IMR-90 (cell line): ENCODE measurements around the gene FAM131B. TPM values are rescaled to one million over a fixed set of nuclear protein-coding genes. Genes with fewer than 3 reads are reported as not detected.

Experiments used
- ATAC-seq: fragments of 200-7000 bp; cut with Tn5 transposase; 2 replicates; pipeline ENCODE4 v1.9.1; 2020; ENCODE audit warnings: low read depth, mild to moderate bottlenecking, moderate library complexity
- BruUV-seq: library from RNA; stranded (reverse); fragments of 400-500 nt; replicated peaks from 2 replicates; lab custom pipeline; 2021; lab: Mats Ljungman, UMichigan
- CTCF ChIA-PET: fragments of 300-600 bp; formaldehyde crosslinking; extraction: SDS; loops from one replicate; lab custom pipeline; 2021; ENCODE audit warnings: antibody characterized with exemption; lab: Yijun Ruan, JAX
- POLR2A ChIA-PET: fragments of 300-600 bp; sonication (Branson Sonifier 250); formaldehyde crosslinking; loops from one replicate; lab custom pipeline; 2022; ENCODE audit warnings: antibody characterized with exemption; ENCODE audit not compliant: unreplicated experiment; lab: Charles Lee
- DNase-seq: peaks from one replicate; pipeline ENCODE4 v3.0.0; 2013
- H2AFZ ChIP-seq: replicated peaks from 2 replicates; pipeline ENCODE3; 2013; ENCODE audit warnings: low read length, mild to moderate bottlenecking; ENCODE audit not compliant: poor library complexity
- H2AK5ac ChIP-seq: 2 replicates; pipeline ENCODE4 v1.6.1; 2013; ENCODE audit warnings: low read depth, low read length, inconsistent platforms
- H2AK9ac ChIP-seq: replicated peaks from 2 replicates; pipeline ENCODE3; 2013; ENCODE audit warnings: mild to moderate bottlenecking, low read depth, low read length, moderate library complexity; ENCODE audit not compliant: poor library complexity
- H2BK120ac ChIP-seq: 2 replicates; pipeline ENCODE4 v1.6.1; 2013; ENCODE audit warnings: low read depth, low read length, inconsistent platforms
- H2BK15ac ChIP-seq: 3 replicates; pipeline ENCODE4 v1.6.1; 2013; ENCODE audit warnings: low read depth, low read length, inconsistent platforms
- H2BK20ac ChIP-seq: 2 replicates; pipeline ENCODE4 v1.6.1; 2013; ENCODE audit warnings: low read depth, mild to moderate bottlenecking, inconsistent platforms, low read length, moderate library complexity
- H2BK5ac ChIP-seq: 2 replicates; pipeline ENCODE4 v1.6.1; 2013; ENCODE audit warnings: mild to moderate bottlenecking, low read depth, low read length, inconsistent platforms; ENCODE audit not compliant: poor library complexity, severe bottlenecking
- H3K14ac ChIP-seq: replicated peaks from 2 replicates; pipeline ENCODE4 v1.6.1; 2013; ENCODE audit warnings: low read depth, low read length, inconsistent platforms
- H3K18ac ChIP-seq: 2 replicates; pipeline ENCODE4 v1.6.1; 2013; ENCODE audit warnings: low read depth, low read length, control low read depth
- H3K23ac ChIP-seq: 2 replicates; pipeline ENCODE4 v1.6.1; 2013; ENCODE audit warnings: low read depth, low read length, inconsistent platforms
- H3K27ac ChIP-seq: 2 replicates; pipeline ENCODE4 v1.5.1; 2013; ENCODE audit warnings: mild to moderate bottlenecking, control low read depth, low read length; ENCODE audit not compliant: insufficient read depth
- H3K27me3 ChIP-seq: 2 replicates; pipeline ENCODE4 v1.6.1; 2013; ENCODE audit warnings: low read length; ENCODE audit not compliant: control insufficient read depth, insufficient read depth
- H3K36me3 ChIP-seq: 2 replicates; pipeline ENCODE4 v1.6.1; 2013; ENCODE audit warnings: low read length, mixed read lengths; ENCODE audit not compliant: control insufficient read depth, insufficient read depth
- H3K4ac ChIP-seq: 2 replicates; pipeline ENCODE4 v1.6.1; 2013; ENCODE audit warnings: low read depth, low read length, inconsistent platforms
- H3K4me1 ChIP-seq: 2 replicates; pipeline ENCODE4 v1.6.1; 2013; ENCODE audit warnings: low read length, mixed read lengths; ENCODE audit not compliant: control insufficient read depth, insufficient read depth
- H3K4me2 ChIP-seq: 2 replicates; pipeline ENCODE4 v1.6.1; 2013; ENCODE audit warnings: low read depth, mild to moderate bottlenecking, control low read depth, low read length, moderate library complexity
- H3K4me3 ChIP-seq: 2 replicates; pipeline ENCODE4 v1.5.1; 2013; ENCODE audit warnings: low read depth, mild to moderate bottlenecking, control low read depth, low read length, moderate library complexity; ENCODE audit not compliant: insufficient read depth
- H3K56ac ChIP-seq: 2 replicates; pipeline ENCODE4 v1.6.1; 2013; ENCODE audit warnings: low read length, inconsistent platforms; ENCODE audit not compliant: insufficient read depth; ENCODE audit errors: extremely low read depth
- H3K79me1 ChIP-seq, 2 experiments: 2 replicates each; pipeline ENCODE4 v1.6.1; 2013; ENCODE audit warnings: low read length in 2 of 2, inconsistent platforms in 1 of 2, low read depth in 1 of 2
- H3K9ac ChIP-seq: 2 replicates; pipeline ENCODE4 v1.6.1; 2013; ENCODE audit warnings: low read depth, low read length, control low read depth
- H3K9me1 ChIP-seq: 2 replicates; pipeline ENCODE4 v1.6.1; 2013; ENCODE audit warnings: low read length, inconsistent platforms; ENCODE audit not compliant: insufficient read depth
- H3K9me3 ChIP-seq: 2 replicates; pipeline ENCODE4 v1.6.1; 2013; ENCODE audit warnings: low read length; ENCODE audit not compliant: control insufficient read depth, insufficient read depth
- H4K20me1 ChIP-seq: 2 replicates; pipeline ENCODE4 v1.6.1; 2013; ENCODE audit warnings: low read length, inconsistent platforms; ENCODE audit not compliant: insufficient read depth
- H4K5ac ChIP-seq: 2 replicates; pipeline ENCODE4 v1.6.1; 2013; ENCODE audit warnings: mild to moderate bottlenecking, low read depth, low read length, control low read depth
- H4K8ac ChIP-seq, 2 experiments: 2 replicates each; pipeline ENCODE4 v1.6.1; 2013; ENCODE audit warnings: low read depth in 2 of 2, low read length in 2 of 2, control low read depth in 1 of 2, inconsistent platforms in 1 of 2
- H4K91ac ChIP-seq: 2 replicates; pipeline ENCODE4 v1.6.1; 2013; ENCODE audit warnings: low read depth, low read length, inconsistent platforms; ENCODE audit not compliant: insufficient read depth
- MXI1 ChIP-seq: IDR thresholded peaks from 2 replicates; pipeline ENCODE4 v1.6.1; 2012; ENCODE audit warnings: low read depth, mild to moderate bottlenecking, low read length, moderate library complexity, borderline replicate concordance
- RFX5 ChIP-seq: IDR thresholded peaks from 2 replicates; pipeline ENCODE4 v1.8.0; 2012; ENCODE audit warnings: low read depth, mild to moderate bottlenecking, low read length, moderate library complexity
- WGBS, 2 experiments: methylation state at CpG; one replicate each; pipeline versions ENCODE4 v1.1.5 to v1.1.7; 2013; ENCODE audit warnings: missing lambda C conversion rate in 2 of 2; ENCODE audit not compliant: insufficient read length in 1 of 2; ENCODE audit errors: extremely low coverage in 2 of 2; 5-methylcytosine and 5-hydroxymethylcytosine counted together
- dilution Hi-C: fragments of 300-500 bp; cut with HindIII; formaldehyde crosslinking; loops from one replicate; pipeline ENCODE4 v1.14.3; 2018; ENCODE audit warnings: low sequenced_read_pairs; ENCODE audit not compliant: unreplicated experiment
- in situ Hi-C: fragments of 300-500 bp; cut with MboI; formaldehyde crosslinking; loops from 3 replicates; pipeline ENCODE4 v1.14.3; 2019; ENCODE audit warnings: low sequenced_read_pairs, inconsistent platforms, mixed read lengths
- intact Hi-C: fragments of 100-400 bp; cut with micrococcal nuclease; formaldehyde crosslinking; loops from 2 replicates; pipeline ENCODE4 v1.10.0; 2022
- polyA plus RNA-seq, 3 experiments: library from polyadenylated mRNA; depleted of rRNA; stranded (reverse); fragments of >200 nt; gene quantifications; 2 replicates each; pipeline ENCODE4 v1.2.3, GENCODE V29; 2012; ENCODE audit warnings: low replicate concordance in 1 of 3
- total RNA-seq: library from RNA; depleted of rRNA; stranded (reverse); fragments of >200 nt; gene quantifications from 2 replicates; pipeline ENCODE4 v1.2.3, GENCODE V29; 2012
- TF ChIP-seq, protein P1 (sequence below): fragments of 150-350 bp; IDR thresholded peaks from 2 replicates; pipeline ENCODE4 v1.6.1; 2016; ENCODE audit warnings: low read depth, mild to moderate bottlenecking, low read length, moderate library complexity, borderline replicate concordance

FAM131B gene
- total and polyA plus RNA-seq, 2 of the 4 experiments (the other 2 are of a cell fraction) = 3.4 to 4.3 TPM

DNA sequence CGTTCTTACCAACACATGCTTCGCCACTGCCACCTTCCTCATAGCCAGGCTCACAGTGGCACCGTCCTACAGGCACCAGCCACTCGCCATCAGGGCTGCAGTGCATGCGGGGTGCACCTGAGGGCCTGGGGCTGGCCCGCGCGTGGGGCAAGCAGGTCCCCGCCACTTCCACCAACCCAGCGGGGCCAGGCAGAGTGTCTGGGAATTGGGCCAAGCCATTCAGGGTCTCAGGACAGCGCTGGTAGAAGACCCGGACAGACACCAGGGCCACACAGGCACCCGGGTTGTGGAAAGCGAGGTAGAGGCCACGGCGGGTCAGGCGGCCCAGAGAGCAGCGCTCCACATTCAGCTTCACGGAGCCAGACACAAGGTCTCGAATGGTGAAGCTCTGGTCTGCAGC lies 37.1 kb upstream of the FAM131B start:
- Histone ChIP-seq H2BK5ac (no peak overlapping the region), H3K27ac (no peak overlapping the region), H3K23ac (no peak overlapping the region), H3K56ac (no peak overlapping the region), H3K9me1 (peaks cover 6% of the 10 kb centered on the region; the same call in 1 of the 2 replicates), H3K14ac (no peak overlapping the region), H3K36me3 (no peaks in the 10 kb centered on the region), H3K9ac (no peak overlapping the region), H3K4me2 (no peak overlapping the region), H4K91ac (no peak overlapping the region), H3K9me3 (no peaks in the 10 kb centered on the region), H2BK120ac (no peak overlapping the region), H2BK20ac (no peak overlapping the region), H3K79me1 (no peaks in the 10 kb centered on the region; a peak in 1 of 4 replicates), H3K4me1 (peaks cover 3% of the 10 kb centered on the region; the same call in 1 of the 2 replicates), H2AK9ac (no peak overlapping the region), H2BK15ac (no peak overlapping the region), H3K4me3 (no peak overlapping the region), H2AK5ac (no peak overlapping the region), H4K20me1 (no peaks in the 10 kb centered on the region), H3K4ac (no peak overlapping the region), H4K5ac (no peak overlapping the region), H3K18ac (no peak overlapping the region), H3K27me3 (peaks cover 10% of the 10 kb centered on the region), H4K8ac (no peak overlapping the region), H2AFZ (no peak overlapping the region)
- 91% methylated on average over 10 of the region's 20 CpGs; no CpG with 5 or more reads in 1 of the 2 experiments for WGBS, 2 experiments
- CTCF ChIA-PET = no interaction called here
- DNase-seq (no peak), ATAC-seq (no peak)
- dilution Hi-C loops (no loop called here), intact Hi-C loops (no loop called here), in situ Hi-C loops (no loop called here)
- no peak for TF ChIP-seq RFX5
- no peak for TF ChIP-seq MXI1
- TF ChIP-seq, protein P1, sequence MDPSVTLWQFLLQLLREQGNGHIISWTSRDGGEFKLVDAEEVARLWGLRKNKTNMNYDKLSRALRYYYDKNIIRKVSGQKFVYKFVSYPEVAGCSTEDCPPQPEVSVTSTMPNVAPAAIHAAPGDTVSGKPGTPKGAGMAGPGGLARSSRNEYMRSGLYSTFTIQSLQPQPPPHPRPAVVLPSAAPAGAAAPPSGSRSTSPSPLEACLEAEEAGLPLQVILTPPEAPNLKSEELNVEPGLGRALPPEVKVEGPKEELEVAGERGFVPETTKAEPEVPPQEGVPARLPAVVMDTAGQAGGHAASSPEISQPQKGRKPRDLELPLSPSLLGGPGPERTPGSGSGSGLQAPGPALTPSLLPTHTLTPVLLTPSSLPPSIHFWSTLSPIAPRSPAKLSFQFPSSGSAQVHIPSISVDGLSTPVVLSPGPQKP = no peak
- no TSS peak for BruUV-seq
- POLR2A ChIA-PET = no interaction called here
